Lower lobe of right lung (tissue), 2 donors: ENCODE data around the gene CSNK2B. TPM values are rescaled to one million over a fixed set of nuclear protein-coding genes. Genes with fewer than 3 reads are reported as not detected.

ENCODE experiments used
- ATAC-seq, 2 donors: fragments of 200-7000 bp; cut with Tn5 transposase; one replicate each; pipeline ENCODE4 v1.9.1; 2020 to 2022; ENCODE audit warnings: mild to moderate bottlenecking in 2 of 2, moderate library complexity in 2 of 2
- DNase-seq: peaks from one replicate; pipeline ENCODE4 v3.0.0-alpha.2; 2020
- H3K27ac ChIP-seq: fragments of 200-600 bp; one replicate; pipeline ENCODE4 v1.8.0; 2022
- H3K27me3 ChIP-seq: fragments of 200-600 bp; one replicate; pipeline ENCODE4 v1.8.0; 2022; ENCODE audit warnings: low read depth
- H3K36me3 ChIP-seq: fragments of 200-600 bp; one replicate; pipeline ENCODE4 v1.8.0; 2022; ENCODE audit warnings: mild to moderate bottlenecking
- H3K4me1 ChIP-seq: fragments of 200-600 bp; one replicate; pipeline ENCODE4 v1.8.0; 2022
- H3K4me3 ChIP-seq: fragments of 200-600 bp; one replicate; pipeline ENCODE4 v1.8.0; 2022; ENCODE audit warnings: mild to moderate bottlenecking
- H3K9me3 ChIP-seq: fragments of 200-600 bp; one replicate; pipeline ENCODE4 v1.8.0; 2022
- intact Hi-C: fragments of 100-400 bp; cut with DNase I; formaldehyde crosslinking; loops from one replicate; pipeline ENCODE4 v1.11.0; 2022
- total RNA-seq: library from RNA; stranded (reverse); fragmentation: NEBNext Ultra II Directional; extraction: Animal tissue kit (Norgen Biotek cat#: 25700); gene quantifications from one replicate; pipeline ENCODE4 v1.2.1, GENCODE V29; 2021
- TF ChIP-seq, protein P1 (sequence below): fragments of 200-600 bp; IDR thresholded peaks from one replicate; pipeline ENCODE4 v1.8.0; 2022; ENCODE audit warnings: antibody characterized with exemption, mild to moderate bottlenecking
- donor health status: DM: no; HTN: yes; CAD: no; lungs with severe emphysema.

CSNK2B gene
- total RNA-seq, 1 donor from 2014 or later: 117 TPM

DNA sequence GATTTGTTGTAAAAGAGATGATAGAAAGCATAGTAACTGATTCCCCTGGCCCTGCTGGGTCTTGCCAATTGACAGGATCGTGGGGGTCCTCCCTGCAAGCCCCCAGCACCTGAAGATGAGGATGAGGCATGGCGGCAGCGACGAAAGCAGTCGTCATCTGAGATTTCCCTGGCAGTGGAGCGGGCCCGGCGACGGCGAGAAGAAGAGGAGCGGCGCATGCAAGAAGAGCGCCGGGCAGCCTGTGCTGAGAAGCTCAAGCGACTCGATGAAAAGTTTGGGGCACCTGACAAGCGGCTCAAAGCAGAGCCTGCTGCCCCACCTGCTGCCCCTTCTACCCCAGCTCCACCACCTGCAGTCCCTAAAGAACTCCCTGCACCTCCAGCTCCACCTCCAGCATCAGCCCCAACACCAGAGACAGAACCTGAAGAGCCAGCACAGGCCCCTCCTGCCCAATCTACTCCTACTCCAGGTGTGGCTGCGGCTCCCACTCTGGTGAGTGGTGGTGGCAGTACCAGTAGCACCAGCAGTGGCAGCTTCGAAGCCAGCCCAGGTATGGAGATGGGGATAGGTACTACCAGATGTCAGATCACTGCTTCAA lies 38.1 kb upstream of the CSNK2B start:
- H3K27ac ChIP-seq: no peak overlapping the region
- DNase-seq: no peak
- intact Hi-C loops: no loop called here
- TF ChIP-seq, protein P1, sequence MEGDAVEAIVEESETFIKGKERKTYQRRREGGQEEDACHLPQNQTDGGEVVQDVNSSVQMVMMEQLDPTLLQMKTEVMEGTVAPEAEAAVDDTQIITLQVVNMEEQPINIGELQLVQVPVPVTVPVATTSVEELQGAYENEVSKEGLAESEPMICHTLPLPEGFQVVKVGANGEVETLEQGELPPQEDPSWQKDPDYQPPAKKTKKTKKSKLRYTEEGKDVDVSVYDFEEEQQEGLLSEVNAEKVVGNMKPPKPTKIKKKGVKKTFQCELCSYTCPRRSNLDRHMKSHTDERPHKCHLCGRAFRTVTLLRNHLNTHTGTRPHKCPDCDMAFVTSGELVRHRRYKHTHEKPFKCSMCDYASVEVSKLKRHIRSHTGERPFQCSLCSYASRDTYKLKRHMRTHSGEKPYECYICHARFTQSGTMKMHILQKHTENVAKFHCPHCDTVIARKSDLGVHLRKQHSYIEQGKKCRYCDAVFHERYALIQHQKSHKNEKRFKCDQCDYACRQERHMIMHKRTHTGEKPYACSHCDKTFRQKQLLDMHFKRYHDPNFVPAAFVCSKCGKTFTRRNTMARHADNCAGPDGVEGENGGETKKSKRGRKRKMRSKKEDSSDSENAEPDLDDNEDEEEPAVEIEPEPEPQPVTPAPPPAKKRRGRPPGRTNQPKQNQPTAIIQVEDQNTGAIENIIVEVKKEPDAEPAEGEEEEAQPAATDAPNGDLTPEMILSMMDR: no peak
- peaks cover under 1% of the 10 kb centered on the region for H3K4me1 ChIP-seq
- H3K4me3 ChIP-seq: no peak overlapping the region
- no peak for ATAC-seq
- H3K27me3 ChIP-seq: no peaks in the 10 kb centered on the region
- no peaks in the 10 kb centered on the region for H3K9me3 ChIP-seq
- peaks cover 100% of the 10 kb centered on the region for H3K36me3 ChIP-seq

DNA sequence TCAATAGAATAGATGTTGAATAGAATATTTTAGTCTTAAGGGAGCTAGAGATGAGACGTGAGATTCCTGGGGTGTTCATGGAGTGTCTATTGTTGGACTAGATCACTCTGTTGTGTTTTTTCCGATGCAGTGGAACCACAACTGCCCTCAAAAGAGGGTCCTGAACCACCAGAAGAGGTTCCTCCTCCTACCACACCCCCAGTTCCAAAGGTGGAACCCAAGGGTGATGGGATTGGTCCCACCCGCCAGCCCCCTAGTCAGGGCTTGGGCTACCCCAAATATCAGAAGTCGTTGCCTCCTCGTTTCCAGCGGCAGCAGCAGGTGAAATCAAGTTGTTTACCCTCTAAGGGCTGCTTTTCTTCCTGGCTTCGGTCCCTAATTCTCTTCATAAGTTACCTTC lies 36.9 kb upstream of the CSNK2B start:
- Histone ChIP-seq H3K36me3 (peaks cover 100% of the 10 kb centered on the region), H3K9me3 (no peaks in the 10 kb centered on the region)
- ATAC-seq: no peak

DNA sequence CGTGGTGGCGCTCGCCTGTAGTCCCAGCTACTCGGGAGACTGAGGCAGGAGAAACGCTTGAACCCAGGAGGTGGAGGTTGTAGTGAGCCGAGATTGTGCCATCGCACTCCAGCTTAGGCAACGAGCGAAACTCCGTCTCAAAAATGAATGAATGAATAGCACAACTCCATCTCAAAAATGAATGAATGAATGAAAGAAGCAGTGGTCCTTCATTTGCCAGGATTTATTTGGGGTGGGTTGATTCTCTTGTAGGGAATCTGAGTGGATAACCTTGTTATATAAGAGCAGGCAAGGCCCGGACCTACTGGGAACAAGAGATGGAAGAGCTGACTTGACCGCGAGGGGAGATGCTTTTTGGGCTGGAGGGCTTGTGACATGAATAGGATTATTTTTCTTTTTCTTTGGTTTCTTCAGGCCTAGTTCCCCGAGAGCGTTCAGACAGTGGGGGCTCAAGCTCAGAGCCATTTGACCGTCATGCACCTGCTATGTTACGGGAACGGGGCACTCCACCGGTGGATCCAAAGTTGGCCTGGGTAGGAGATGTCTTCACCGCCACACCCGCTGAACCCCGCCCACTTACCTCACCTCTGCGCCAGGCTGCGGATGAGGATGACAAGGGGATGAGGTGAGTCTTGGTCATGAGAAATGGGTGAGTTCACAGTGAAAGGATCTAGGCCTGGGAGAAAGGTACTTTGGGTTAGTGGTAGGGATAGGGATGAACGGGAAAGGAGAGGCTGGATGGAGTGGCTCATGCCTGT lies 35.5 kb upstream of the CSNK2B start:
- H3K27ac ChIP-seq: no peak overlapping the region
- H3K9me3 ChIP-seq: no peaks in the 10 kb centered on the region
- H3K4me1 ChIP-seq: no peaks in the 10 kb centered on the region
- ATAC-seq (no peak), DNase-seq (no peak)
- intact Hi-C loops: no loop called here
- H3K36me3 ChIP-seq: peaks cover 100% of the 10 kb centered on the region
- H3K4me3 ChIP-seq: no peak overlapping the region
- no peaks in the 10 kb centered on the region for H3K27me3 ChIP-seq
- TF ChIP-seq, protein P1: no peak

More for the DNA sequence above, 36.9 kb upstream of the CSNK2B start:
- Histone ChIP-seq H3K27ac (no peak overlapping the region), H3K4me1 (no peaks in the 10 kb centered on the region), H3K27me3 (no peaks in the 10 kb centered on the region), H3K4me3 (no peak overlapping the region)
- intact Hi-C loops: no loop called here
- TF ChIP-seq, protein P1: no peak
- no peak for DNase-seq

DNA sequence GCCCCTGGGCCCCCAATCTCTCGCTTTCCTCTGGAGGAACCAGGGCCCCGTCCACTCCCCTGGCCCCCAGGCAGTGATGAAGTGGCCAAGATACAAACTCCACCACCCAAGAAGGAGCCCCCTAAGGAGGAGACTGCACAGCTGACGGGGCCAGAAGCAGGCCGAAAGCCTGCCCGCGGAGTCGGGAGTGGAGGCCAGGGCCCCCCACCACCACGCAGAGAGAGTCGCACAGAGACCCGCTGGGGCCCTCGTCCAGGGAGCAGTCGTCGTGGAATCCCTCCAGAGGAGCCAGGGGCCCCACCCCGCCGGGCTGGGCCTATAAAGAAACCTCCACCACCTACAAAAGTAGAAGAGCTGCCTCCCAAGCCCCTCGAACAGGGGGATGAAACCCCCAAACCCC lies 34.7 kb upstream of the CSNK2B start:
- intact Hi-C loops: no loop called here
- Histone ChIP-seq H3K36me3 (peaks cover 100% of the 10 kb centered on the region), H3K27ac (no peak overlapping the region), H3K27me3 (no peaks in the 10 kb centered on the region), H3K4me3 (no peak overlapping the region), H3K4me1 (no peaks in the 10 kb centered on the region), H3K9me3 (no peaks in the 10 kb centered on the region)
- DNase-seq: no peak
- ATAC-seq: no peak
- TF ChIP-seq, protein P1: no peak

DNA sequence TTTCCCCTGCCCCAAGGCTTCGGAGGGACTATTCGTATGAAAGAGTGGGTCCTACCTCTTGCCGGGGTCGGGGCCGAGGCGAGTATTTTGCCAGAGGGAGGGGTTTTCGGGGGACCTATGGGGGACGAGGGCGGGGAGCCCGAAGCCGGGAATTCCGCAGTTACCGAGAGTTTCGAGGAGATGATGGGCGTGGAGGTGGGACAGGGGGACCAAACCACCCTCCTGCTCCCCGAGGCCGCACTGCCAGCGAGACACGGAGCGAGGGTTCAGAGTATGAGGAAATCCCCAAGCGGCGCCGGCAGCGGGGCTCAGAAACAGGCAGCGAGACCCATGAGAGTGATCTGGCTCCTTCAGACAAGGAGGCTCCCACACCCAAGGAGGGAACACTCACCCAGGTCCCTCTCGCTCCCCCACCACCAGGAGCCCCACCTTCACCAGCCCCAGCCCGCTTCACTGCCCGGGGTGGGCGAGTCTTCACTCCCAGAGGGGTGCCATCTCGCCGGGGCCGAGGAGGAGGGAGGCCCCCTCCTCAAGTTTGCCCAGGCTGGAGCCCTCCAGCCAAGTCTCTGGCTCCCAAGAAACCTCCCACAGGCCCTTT lies 34.1 kb upstream of the CSNK2B start:
- TF ChIP-seq, protein P1: no peak
- Histone ChIP-seq H3K4me3 (no peak overlapping the region), H3K36me3 (peaks cover 100% of the 10 kb centered on the region), H3K27ac (no peak overlapping the region), H3K4me1 (no peaks in the 10 kb centered on the region), H3K9me3 (no peaks in the 10 kb centered on the region), H3K27me3 (no peaks in the 10 kb centered on the region)
- ATAC-seq (peak in 1 of 2 donors; percentile 29), DNase-seq (no peak)
- intact Hi-C loops: no loop called here
